ENCODE results near the gene SLC2A9. TPM values are rescaled to one million over a fixed set of nuclear protein-coding genes. Genes with fewer than 3 reads are reported as not detected.
A peak's percentile ranks its signal among the peaks of the same experiment; 100 is the strongest.

The SLC2A9 gene
- total and polyA plus RNA-seq, 2 of the 4 experiments (the other 2 are of a cell fraction) = 0.72 to 2.1 TPM

DNA sequence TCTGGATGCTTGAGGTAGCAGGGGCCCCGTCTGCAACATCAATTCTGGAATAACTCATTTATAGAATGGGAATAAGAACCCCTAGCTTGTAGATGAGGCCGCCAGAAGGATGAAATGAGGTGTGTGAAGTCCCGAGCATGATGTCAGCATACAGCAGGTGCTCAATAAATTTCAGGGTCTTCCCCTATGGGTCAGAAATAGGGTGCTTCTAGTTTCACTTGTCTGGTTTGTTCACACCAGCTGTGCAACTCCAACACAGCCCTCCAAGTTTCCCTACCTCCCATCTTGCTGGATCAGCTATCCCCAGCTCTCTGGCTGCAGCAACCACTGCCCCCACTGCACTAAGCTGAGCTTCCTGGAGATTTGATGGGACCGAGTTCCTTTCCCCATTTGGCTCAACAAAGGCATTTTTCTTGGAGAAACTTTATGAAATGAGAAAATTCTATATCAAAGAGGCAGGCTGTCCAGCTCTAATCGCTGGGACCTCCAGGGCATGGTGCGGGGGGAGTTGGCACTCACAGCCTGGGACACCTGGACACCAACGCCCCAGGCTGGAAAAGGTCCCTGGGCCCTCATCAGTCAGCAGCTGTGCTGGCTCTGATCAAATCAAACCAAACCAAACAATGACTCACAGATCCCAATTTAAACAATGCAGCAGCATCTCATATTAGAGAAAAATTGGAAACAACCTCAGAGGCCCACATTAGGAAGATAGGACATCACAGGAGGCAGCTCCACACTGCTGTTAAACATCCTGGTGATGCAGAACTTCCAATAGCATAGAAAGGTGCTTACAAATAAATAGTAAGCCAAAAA is 13.3 kb downstream of the SLC2A9 start:
- WGBS, 2 experiments (ENCODE audit: extremely low coverage in 2 of 2, insufficient read length in 1 of 2) = no CpG with 5 or more reads among the region's 7 CpGs
- CTCF ChIA-PET = interaction anchor here (0.5 to 1.8 kb wide), 2 partner anchors 12 to 19 kb away, joined by 3 to 6 read pairs; no protein-coding TSS in a partner anchor
- peak; percentile 45 for DNase-seq
- TF ChIP-seq CEBPB (IDR thresholded peaks at IDR 0.05; ENCODE audit: low read depth, low read length) (no peak), RFX5 (IDR thresholded peaks at IDR 0.05; ENCODE audit: low read depth, low read length) (no peak), POLR2A (IDR thresholded peaks at IDR 0.05; ENCODE audit: low read depth, low read length) (no peak), MAFK (IDR thresholded peaks at IDR 0.05; ENCODE audit: low read depth, low read length) (no peak), RCOR1 (IDR thresholded peaks at IDR 0.05; ENCODE audit: insufficient replicate concordance, low read length) (no peak), FOS (IDR thresholded peaks at IDR 0.05; ENCODE audit: low read depth, low read length) (no peak), SMC3 (IDR thresholded peaks at IDR 0.05; ENCODE audit: low read depth, low read length) (no peak), MXI1 (IDR thresholded peaks at IDR 0.05; ENCODE audit: borderline replicate concordance, low read depth, low read length) (no peak), RAD21 (IDR thresholded peaks at IDR 0.05; ENCODE audit: low read length) (no peak), MAZ (IDR thresholded peaks at IDR 0.05; ENCODE audit: borderline replicate concordance, low read depth, low read length) (no peak), NFE2L2 (IDR thresholded peaks at IDR 0.05; ENCODE audit: low read depth, low read length) (no peak), CHD1 (IDR thresholded peaks at IDR 0.05; ENCODE audit: low read depth, low read length) (no peak)
- TF ChIP-seq, protein P1, sequence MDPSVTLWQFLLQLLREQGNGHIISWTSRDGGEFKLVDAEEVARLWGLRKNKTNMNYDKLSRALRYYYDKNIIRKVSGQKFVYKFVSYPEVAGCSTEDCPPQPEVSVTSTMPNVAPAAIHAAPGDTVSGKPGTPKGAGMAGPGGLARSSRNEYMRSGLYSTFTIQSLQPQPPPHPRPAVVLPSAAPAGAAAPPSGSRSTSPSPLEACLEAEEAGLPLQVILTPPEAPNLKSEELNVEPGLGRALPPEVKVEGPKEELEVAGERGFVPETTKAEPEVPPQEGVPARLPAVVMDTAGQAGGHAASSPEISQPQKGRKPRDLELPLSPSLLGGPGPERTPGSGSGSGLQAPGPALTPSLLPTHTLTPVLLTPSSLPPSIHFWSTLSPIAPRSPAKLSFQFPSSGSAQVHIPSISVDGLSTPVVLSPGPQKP (IDR thresholded peaks at IDR 0.05; ENCODE audit: borderline replicate concordance, low read depth, low read length) = no peak
- TF ChIP-seq, protein P2, sequence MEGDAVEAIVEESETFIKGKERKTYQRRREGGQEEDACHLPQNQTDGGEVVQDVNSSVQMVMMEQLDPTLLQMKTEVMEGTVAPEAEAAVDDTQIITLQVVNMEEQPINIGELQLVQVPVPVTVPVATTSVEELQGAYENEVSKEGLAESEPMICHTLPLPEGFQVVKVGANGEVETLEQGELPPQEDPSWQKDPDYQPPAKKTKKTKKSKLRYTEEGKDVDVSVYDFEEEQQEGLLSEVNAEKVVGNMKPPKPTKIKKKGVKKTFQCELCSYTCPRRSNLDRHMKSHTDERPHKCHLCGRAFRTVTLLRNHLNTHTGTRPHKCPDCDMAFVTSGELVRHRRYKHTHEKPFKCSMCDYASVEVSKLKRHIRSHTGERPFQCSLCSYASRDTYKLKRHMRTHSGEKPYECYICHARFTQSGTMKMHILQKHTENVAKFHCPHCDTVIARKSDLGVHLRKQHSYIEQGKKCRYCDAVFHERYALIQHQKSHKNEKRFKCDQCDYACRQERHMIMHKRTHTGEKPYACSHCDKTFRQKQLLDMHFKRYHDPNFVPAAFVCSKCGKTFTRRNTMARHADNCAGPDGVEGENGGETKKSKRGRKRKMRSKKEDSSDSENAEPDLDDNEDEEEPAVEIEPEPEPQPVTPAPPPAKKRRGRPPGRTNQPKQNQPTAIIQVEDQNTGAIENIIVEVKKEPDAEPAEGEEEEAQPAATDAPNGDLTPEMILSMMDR (conservative IDR thresholded peaks at IDR 0.05; ENCODE audit: low read depth, low read length) = no peak

More for the DNA sequence above, 13.3 kb downstream of the SLC2A9 start:
- H4K8ac ChIP-seq (ENCODE audit: low read depth in 2 of 2, low read length in 2 of 2) = no peak overlapping the region
- H4K91ac ChIP-seq (ENCODE audit: insufficient read depth, low read depth, low read length) = no peak overlapping the region
- dilution Hi-C loops (cut with HindIII; ENCODE audit: low sequenced_read_pairs, unreplicated experiment) (no loop called here), in situ Hi-C loops (cut with MboI; ENCODE audit: low sequenced_read_pairs) (no loop called here), intact Hi-C loops (cut with micrococcal nuclease) (no loop called here)
- no peak overlapping the region; the same call in 1 of the 2 replicates for H3K4me2 ChIP-seq (ENCODE audit: low read depth, low read length)
- no peaks in the 10 kb centered on the region for H3K9me3 ChIP-seq (ENCODE audit: control insufficient read depth, insufficient read depth, low read length)
- H3K36me3 ChIP-seq (ENCODE audit: control insufficient read depth, insufficient read depth, low read length) = no peaks in the 10 kb centered on the region
- no peak overlapping the region for H3K14ac ChIP-seq (replicated peaks; ENCODE audit: low read depth, low read length)
- H3K4me3 ChIP-seq (ENCODE audit: insufficient read depth, low read depth, low read length) = no peak overlapping the region
- peaks cover 3% of the 10 kb centered on the region; the same call in 1 of the 2 replicates for H3K9me1 ChIP-seq (ENCODE audit: insufficient read depth, low read length)
- H2AFZ ChIP-seq (replicated peaks; ENCODE audit: low read length, poor library complexity) = no peak overlapping the region
- no peaks in the 10 kb centered on the region for H3K79me1 ChIP-seq (ENCODE audit: low read depth in 1 of 2, low read length in 2 of 2)
- no peak overlapping the region for H3K9ac ChIP-seq (ENCODE audit: low read depth, low read length)
- no peak overlapping the region for H3K56ac ChIP-seq (ENCODE audit: extremely low read depth, insufficient read depth, low read length)
- no peak overlapping the region for H2BK15ac ChIP-seq (ENCODE audit: low read depth, low read length)
- peaks cover 22% of the 10 kb centered on the region; the same call in 1 of the 2 replicates for H3K4me1 ChIP-seq (ENCODE audit: control insufficient read depth, insufficient read depth, low read length)
- no peak overlapping the region for H2AK5ac ChIP-seq (ENCODE audit: low read depth, low read length)
- H2BK20ac ChIP-seq (ENCODE audit: low read depth, low read length) = no peak overlapping the region; the same call in 1 of the 2 replicates
- no peak overlapping the region for H3K4ac ChIP-seq (ENCODE audit: low read depth, low read length)
- BruUV-seq (replicated peaks) = no TSS peak
- no peak overlapping the region for H3K23ac ChIP-seq (ENCODE audit: low read depth, low read length)
- no peak overlapping the region; the same call in 1 of the 2 replicates for H4K5ac ChIP-seq (ENCODE audit: low read depth, low read length)
- POLR2A ChIA-PET (ENCODE audit: unreplicated experiment) = interaction anchor here (0.6 kb wide), 1 partner anchor 85 kb away, joined by 3 read pairs; no protein-coding TSS in a partner anchor
- H2BK5ac ChIP-seq (ENCODE audit: low read depth, low read length, poor library complexity, severe bottlenecking) = no peak overlapping the region
- no peak overlapping the region for H2AK9ac ChIP-seq (replicated peaks; ENCODE audit: low read depth, low read length, poor library complexity)
- H4K20me1 ChIP-seq (ENCODE audit: insufficient read depth, low read length) = no peaks in the 10 kb centered on the region
- ATAC-seq (ENCODE audit: low read depth) = peak; percentile 47
- peak overlapping the region; percentile 49; the same call in 1 of the 2 replicates for H3K27ac ChIP-seq (ENCODE audit: insufficient read depth, low read length)
- no peak overlapping the region for H3K18ac ChIP-seq (ENCODE audit: low read depth, low read length)
- H3K27me3 ChIP-seq (ENCODE audit: control insufficient read depth, insufficient read depth, low read length) = no peaks in the 10 kb centered on the region
- no peak overlapping the region for H2BK120ac ChIP-seq (ENCODE audit: low read depth, low read length)
